ENCODE results near the gene NAT9.

The NAT9 gene

GRCh38 chr17:74805591-74805991, 29.4 kb upstream of the NAT9 start:
- no peak for DNase-seq (ENCODE audit: low read depth)

GRCh38 chr17:74804683-74805082, 28.5 kb upstream of the NAT9 start:
- DNase-seq (ENCODE audit: low read depth): no peak

- no peak for DNase-seq (ENCODE audit: low read depth)
Measured at GRCh38 chr17:74803971-74804370, 27.8 kb upstream of the NAT9 start.

DNA sequence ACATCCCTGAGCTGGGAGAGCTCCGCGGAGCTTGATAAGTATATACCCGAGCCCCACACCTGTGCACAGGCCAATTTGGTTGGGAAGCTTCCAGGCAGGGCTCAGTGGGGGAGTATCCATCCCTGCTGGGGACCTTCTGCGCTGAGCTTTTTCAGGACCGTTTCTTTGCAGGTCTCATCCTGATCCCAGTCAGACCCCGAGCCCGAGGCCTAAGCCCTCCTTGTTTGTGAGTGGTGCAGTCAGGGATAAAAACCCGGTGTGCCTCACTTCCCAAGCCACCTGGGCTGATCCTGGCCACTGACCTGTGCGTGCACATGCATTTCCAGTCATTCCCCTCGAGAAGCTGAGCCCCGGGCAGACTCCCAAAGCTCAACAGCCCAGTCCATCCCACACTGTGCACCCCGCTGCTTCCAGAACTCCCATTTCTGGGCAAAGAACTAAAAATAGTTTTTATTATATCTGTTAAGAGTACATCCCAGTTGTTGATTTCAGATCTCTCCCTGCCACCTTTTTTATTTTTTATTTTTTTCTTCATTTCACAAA, 27.3 kb upstream of the NAT9 start:
- no peak for DNase-seq (ENCODE audit: low read depth)

DNA sequence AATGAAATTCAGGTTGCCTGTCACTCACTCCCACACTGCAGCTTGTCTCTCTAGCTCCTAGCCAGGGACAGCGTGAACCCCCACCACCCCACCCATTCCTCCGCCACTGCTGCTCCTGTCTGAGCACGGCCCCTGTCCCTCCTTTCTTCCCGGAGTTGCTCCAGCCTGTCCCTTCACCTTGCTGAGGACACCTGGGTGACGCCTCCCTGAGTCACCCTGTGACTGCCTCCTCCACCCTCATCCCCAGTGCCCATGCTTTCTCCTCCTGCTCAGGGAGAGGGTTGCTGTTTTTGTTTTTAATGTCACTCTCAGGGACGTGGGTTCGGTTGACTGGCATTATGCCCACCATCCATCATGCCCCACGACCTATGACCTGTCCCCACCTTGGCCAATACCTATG, 25.8 kb upstream of the NAT9 start:
- DNase-seq (ENCODE audit: low read depth): no peak

GRCh38 chr17:74800531-74800930, 24.4 kb upstream of the NAT9 start:
- no peak for DNase-seq (ENCODE audit: low read depth)

DNA sequence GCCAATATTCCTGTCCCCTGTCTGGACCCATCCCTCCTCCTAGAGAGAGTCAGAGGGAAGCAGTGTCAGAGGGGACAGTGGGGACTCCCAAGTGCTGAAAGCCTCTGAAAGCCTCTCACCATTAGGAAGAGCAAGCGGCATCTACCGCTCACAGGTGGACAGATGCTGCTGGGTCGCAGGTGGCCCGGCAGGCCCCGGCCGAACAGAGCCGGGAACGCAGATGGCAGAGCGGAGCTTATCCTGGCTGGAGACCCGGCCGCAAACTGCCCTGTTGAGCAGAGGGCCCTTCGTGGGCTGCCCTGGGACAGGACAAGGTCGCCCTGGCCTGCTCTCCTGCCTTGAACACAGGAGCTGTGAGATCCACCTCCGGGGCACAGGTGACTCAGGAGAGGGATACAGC, 23.0 kb upstream of the NAT9 start:
- DNase-seq (ENCODE audit: low read depth): no peak

- DNase-seq (ENCODE audit: low read depth): no peak
Measured at GRCh38 chr17:74798239-74798707, 22.1 kb upstream of the NAT9 start.

- DNase-seq (ENCODE audit: low read depth): no peak
Measured at GRCh38 chr17:74797824-74798223, 21.7 kb upstream of the NAT9 start.

GRCh38 chr17:74796866-74797265, 20.7 kb upstream of the NAT9 start:
- DNase-seq (ENCODE audit: low read depth): no peak

GRCh38 chr17:74796211-74796610, 20.1 kb upstream of the NAT9 start:
- DNase-seq (ENCODE audit: low read depth): no peak

DNA sequence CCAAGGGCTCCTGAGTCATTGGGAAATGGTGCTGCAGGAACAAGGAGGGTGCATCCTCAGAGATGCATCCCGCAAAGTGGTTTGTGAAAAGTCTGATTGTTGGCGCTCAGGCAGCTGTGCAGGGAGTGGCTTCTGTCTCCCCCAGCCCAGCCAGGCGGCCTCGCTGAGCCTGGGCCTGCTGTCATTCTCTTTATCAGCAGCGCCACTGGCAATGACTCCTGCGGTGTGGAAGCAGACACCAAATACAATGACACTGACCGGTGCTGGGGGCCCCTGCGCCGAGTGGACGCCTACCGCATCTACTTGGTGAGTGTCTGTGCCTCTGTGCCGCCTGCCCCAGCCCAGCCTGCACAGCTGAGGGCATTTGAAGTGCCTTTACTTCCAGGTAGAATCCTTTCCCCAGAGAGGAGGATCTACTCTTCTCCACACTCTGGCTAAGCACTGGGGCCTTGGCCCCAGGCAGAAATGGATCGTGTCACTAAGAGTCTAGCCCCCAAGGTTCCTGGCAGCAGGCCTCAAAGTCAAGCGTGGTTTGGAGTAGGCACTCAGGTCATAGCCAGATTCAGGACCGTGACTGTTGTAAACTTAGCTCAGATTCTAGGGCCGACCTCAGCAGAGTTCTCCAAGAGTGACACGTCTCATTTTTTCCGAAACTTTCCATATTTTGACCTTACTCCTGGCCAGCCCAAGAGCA, 19.3 kb upstream of the NAT9 start:
- DNase-seq (ENCODE audit: low read depth): no peak

- no peak for DNase-seq (ENCODE audit: low read depth)
Measured at GRCh38 chr17:74792586-74793105, 16.5 kb upstream of the NAT9 start.

- no peak for DNase-seq (ENCODE audit: low read depth)
Measured at GRCh38 chr17:74790161-74791058, 14.3 kb upstream of the NAT9 start.

DNA sequence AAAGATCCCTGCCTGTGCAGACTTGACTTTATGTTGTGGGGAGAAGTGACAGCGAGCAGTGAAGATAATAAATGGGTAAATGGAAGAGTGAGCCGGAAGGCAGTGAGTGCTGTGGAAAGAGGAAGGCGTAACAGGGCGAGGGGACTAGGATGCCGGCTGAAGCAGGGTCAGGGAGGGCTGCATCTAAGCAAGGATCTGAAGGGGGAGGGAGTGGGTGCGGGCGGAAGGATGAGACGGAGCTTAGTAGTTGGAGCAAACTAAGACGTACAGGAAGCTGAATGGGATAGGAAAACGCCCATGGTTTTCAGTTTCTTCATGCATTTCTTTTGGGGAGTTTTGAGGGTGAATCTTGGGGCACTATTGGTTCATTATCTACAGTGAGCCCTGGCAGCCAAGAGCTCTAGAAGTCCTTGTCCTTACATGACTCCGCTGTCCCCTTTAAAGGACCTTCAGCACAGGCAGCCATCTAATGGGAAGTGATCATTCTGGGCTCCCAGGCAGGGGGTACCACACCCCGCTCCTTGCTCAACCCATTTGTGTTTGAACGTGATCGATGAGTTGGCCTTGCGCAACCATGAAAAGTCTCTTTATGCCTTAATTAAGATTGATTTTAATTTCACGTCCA, 10.4 kb upstream of the NAT9 start:
- no peak for DNase-seq (ENCODE audit: low read depth)

- no peak for DNase-seq (ENCODE audit: low read depth)
Measured at GRCh38 chr17:74785981-74786360, 9.8 kb upstream of the NAT9 start.

DNA sequence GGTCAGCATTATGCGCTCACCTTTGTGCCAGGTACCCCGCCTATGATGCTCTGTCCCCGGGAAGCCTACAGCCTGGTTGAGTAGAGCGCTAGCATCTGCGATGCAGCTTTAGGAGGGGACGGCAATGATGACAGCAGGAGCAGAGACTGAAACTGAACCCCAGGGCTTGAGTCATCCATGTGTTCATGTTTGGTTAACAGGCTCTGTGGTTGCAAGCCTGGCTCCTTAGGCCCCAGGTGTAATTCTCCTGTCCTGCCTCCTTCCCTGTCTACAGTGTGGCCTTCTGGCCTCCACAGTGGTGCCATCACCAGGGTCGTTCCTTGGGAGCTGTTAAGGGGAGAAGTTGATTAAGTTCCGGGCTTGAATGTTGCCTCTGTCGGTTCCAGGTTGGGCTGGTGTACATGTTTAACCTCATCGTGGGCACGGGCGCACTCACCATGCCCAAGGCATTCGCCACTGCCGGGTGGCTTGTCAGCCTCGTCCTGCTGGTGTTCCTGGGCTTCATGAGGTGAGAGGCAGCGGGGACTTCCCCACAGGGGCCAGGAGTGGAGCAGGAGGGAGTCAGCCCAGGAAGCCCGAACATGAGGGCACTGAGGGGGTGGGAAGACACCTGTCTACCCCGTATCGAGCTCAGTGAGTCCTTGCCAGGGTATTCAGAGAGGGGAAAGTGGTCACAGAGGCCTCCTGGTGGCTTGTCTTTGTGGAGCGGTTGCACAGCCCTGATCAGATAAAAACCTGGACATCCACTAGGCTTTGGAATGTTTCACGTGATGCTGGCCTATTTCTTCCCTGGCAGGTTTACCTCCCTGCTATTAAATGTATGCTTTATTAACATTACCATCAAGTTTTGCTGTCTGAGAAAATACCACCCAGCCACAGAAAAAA, 9.2 kb upstream of the NAT9 start:
- DNase-seq (ENCODE audit: low read depth): no peak

DNA sequence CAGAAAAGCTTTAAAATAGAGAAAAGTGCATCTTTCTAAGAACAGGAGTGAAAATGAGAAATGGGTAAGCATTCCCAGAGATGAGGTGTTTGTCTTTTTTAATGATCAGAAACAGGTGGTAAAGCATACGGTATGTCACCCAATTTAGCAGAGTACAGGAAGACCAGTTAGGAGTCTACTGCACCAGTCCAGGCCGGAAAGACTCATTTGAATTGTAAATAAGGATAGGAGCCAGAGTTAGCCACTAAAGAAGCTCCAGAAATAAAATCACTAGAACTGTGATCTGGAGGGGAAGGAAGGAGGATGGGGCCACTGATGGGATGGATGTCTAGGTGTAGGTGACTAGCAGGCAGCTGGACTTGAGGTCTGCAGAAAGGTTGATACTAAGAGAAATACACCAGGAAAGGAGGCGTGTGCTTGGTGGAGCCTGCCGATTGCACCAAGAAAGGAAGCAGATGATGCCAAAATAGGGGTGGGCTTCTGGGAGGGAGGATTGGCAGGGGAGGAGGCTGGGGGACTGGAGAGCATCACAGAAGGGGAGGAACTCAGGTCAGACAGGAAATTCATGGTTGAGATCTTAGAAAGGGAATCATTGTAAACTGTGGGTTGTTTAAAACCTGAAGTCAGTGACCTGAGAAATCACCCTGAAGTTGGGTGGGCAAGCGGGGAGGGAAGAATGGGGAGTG, 8.1 kb upstream of the NAT9 start:
- DNase-seq (ENCODE audit: low read depth): no peak

GRCh38 chr17:74782571-74782970, 6.4 kb upstream of the NAT9 start:
- DNase-seq (ENCODE audit: low read depth): no peak

- no peak for DNase-seq (ENCODE audit: low read depth)
Measured at GRCh38 chr17:74780443-74781238, 4.5 kb upstream of the NAT9 start.

All from HS-27A (cell line).